ENCODE data around the gene PAQR8. TPM values are rescaled to one million over a fixed set of nuclear protein-coding genes. Genes with fewer than 3 reads are reported as not detected.
A peak's percentile ranks its signal among the peaks of the same experiment; 100 is the strongest.
"Not testable (repeated sequence)": the region's sequence is repeated elsewhere in the genome, so short reads cannot be mapped to it uniquely, and the experiment has no call there.

Gene PAQR8
- total RNA-seq, 1 experiment from 2014 or later: 0.44 TPM

DNA sequence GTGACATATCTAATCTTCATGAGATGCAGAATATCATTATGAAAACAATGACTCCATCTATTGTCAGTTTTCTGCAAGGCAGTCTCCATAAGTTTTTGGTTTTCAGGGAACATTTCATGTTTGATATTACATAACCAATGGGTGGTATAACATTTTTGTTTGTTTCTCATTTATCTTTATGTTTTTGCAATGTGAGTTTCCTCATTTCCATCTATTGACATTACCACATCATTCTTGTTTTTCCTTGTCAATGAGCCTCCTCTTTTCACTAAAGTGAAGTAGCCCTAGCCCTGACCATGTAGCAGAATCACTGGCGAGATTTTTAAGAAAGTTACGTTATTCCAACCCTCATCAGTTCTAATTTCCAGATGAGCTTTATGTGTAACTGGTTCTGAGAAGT is 62.6 kb downstream of the PAQR8 start:
- Histone ChIP-seq H3K36me3 (ENCODE audit: low read depth, low read length) (no peaks in the 10 kb centered on the region), H3K9ac (ENCODE audit: low read length) (no peak overlapping the region), H3K9me3 (ENCODE audit: low read length) (no peaks in the 10 kb centered on the region), H3K27me3 (ENCODE audit: low read length) (no peaks in the 10 kb centered on the region), H2AFZ (ENCODE audit: low read length) (no peak overlapping the region), H3K79me2 (ENCODE audit: low read length) (peaks cover 13% of the 10 kb centered on the region), H3F3A (ENCODE audit: low read length, unreplicated experiment) (no peaks in the 10 kb centered on the region), H3K27ac (ENCODE audit: low read length) (no peak overlapping the region), H3K4me3 (ENCODE audit: low read length) (no peak overlapping the region; the same call in 1 of the 2 replicates), H3K4me2 (ENCODE audit: low read length) (peak overlapping the region; percentile 34), H4K20me1 (ENCODE audit: low read length) (no peaks in the 10 kb centered on the region), H3K9me2 (replicated peaks; ENCODE audit: low read length) (no peaks in the 10 kb centered on the region), H3K4me1 (ENCODE audit: insufficient read depth, low read length) (peaks cover 36% of the 10 kb centered on the region)
- no peak for DNase-seq
- no peak for ATAC-seq
- intact Hi-C loops (cut with micrococcal nuclease): loop anchor here (5.0 kb wide), 1 partner anchor 93 kb away; no protein-coding TSS in a partner anchor
- CTCF ChIA-PET: interaction anchor here (0.5 kb wide), 1 partner anchor 17 kb away, joined by 19 read pairs; no protein-coding TSS in a partner anchor
- BruUV-seq (replicated peaks): no TSS peak
- POLR2A ChIA-PET (ENCODE audit: unreplicated experiment): no interaction called here
- no peak for TF ChIP-seq EZH2phosphoT487 (IDR thresholded peaks at IDR 0.05; ENCODE audit: borderline replicate concordance, low read length)
- TF ChIP-seq, protein P1, sequence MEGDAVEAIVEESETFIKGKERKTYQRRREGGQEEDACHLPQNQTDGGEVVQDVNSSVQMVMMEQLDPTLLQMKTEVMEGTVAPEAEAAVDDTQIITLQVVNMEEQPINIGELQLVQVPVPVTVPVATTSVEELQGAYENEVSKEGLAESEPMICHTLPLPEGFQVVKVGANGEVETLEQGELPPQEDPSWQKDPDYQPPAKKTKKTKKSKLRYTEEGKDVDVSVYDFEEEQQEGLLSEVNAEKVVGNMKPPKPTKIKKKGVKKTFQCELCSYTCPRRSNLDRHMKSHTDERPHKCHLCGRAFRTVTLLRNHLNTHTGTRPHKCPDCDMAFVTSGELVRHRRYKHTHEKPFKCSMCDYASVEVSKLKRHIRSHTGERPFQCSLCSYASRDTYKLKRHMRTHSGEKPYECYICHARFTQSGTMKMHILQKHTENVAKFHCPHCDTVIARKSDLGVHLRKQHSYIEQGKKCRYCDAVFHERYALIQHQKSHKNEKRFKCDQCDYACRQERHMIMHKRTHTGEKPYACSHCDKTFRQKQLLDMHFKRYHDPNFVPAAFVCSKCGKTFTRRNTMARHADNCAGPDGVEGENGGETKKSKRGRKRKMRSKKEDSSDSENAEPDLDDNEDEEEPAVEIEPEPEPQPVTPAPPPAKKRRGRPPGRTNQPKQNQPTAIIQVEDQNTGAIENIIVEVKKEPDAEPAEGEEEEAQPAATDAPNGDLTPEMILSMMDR (conservative IDR thresholded peaks at IDR 0.05; ENCODE audit: low read depth, low read length): 0 out of 2 replicates have a peak, but pooled peaks have one; percentile 32

DNA sequence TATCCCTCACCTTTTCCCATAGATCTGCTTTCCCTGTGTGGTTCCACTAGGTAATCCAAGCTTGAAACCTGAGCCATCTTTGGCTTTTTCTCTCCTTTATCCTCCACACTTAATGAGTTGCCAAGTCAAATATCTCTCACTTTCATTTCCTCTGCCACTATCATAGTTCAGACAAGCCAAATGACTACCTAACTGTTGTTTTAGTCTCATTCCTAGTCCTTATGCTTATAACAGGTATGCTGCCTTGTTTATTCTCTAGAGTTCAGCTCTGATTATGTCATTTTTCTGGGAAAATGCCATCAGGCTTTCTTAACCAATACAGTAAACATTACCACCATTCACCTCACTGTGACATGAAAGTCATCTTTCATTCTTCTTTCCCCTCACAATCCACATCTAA is 64.7 kb downstream of the PAQR8 start:
- no peak overlapping the region for H2AFZ ChIP-seq (ENCODE audit: low read length)
- H4K20me1 ChIP-seq (ENCODE audit: low read length): no peaks in the 10 kb centered on the region
- DNase-seq (peak; percentile 18), ATAC-seq (no peak; the same call in 1 of the 2 replicates)
- ChIA-PET CTCF (no interaction called here), POLR2A (ENCODE audit: unreplicated experiment) (no interaction called here)
- no peak overlapping the region for H3K4me2 ChIP-seq (ENCODE audit: low read length)
- no peaks in the 10 kb centered on the region for H3F3A ChIP-seq (ENCODE audit: low read length, unreplicated experiment)
- peaks cover 6% of the 10 kb centered on the region for H3K79me2 ChIP-seq (ENCODE audit: low read length)
- H3K4me3 ChIP-seq (ENCODE audit: low read length): no peak overlapping the region
- BruUV-seq (replicated peaks): no TSS peak
- H3K9me3 ChIP-seq (ENCODE audit: low read length): no peaks in the 10 kb centered on the region
- intact Hi-C loops (cut with micrococcal nuclease): no loop called here
- TF ChIP-seq, protein P1 (conservative IDR thresholded peaks at IDR 0.05; ENCODE audit: low read depth, low read length): no peak
- no peak for TF ChIP-seq EZH2 (IDR thresholded peaks at IDR 0.05; ENCODE audit: low read length, unreplicated experiment)
- TF ChIP-seq EZH2phosphoT487 (IDR thresholded peaks at IDR 0.05; ENCODE audit: borderline replicate concordance, low read length): no peak
- H3K27me3 ChIP-seq (ENCODE audit: low read length): no peaks in the 10 kb centered on the region
- H3K36me3 ChIP-seq (ENCODE audit: low read depth, low read length): no peaks in the 10 kb centered on the region
- peaks cover 27% of the 10 kb centered on the region for H3K4me1 ChIP-seq (ENCODE audit: insufficient read depth, low read length)
- no peak overlapping the region for H3K9ac ChIP-seq (ENCODE audit: low read length)
- H3K9me2 ChIP-seq (replicated peaks; ENCODE audit: low read length): no peaks in the 10 kb centered on the region
- no peak overlapping the region for H3K27ac ChIP-seq (ENCODE audit: low read length)

DNA sequence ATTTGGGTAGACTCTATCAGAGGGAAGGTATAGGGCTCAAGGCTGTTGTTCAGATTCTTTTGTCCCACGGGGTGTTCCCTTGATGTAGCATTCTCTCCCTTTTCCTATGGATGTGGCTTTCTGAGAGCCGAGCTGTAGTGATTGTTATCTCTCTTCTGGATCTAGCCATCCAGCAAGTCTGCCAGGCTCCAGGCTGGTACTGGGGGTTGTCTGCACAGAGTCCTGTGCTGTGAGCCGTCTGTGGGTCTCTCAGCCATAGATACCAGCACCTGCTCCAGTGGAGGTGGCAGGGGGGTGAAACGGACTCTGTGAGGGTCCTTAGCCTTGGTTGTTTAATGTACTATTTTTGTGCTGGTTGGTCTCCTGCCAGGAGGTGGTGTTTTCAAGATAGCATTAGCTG is 71.3 kb downstream of the PAQR8 start:
- POLR2A ChIA-PET (ENCODE audit: unreplicated experiment); BruUV-seq (replicated peaks); H3K9me3 ChIP-seq (ENCODE audit: low read length); H3K9ac ChIP-seq (ENCODE audit: low read length); intact Hi-C loops (cut with micrococcal nuclease); ATAC-seq; H3K79me2 ChIP-seq (ENCODE audit: low read length); DNase-seq; H3F3A ChIP-seq (ENCODE audit: low read length, unreplicated experiment); H3K4me3 ChIP-seq (ENCODE audit: low read length); CTCF ChIA-PET; H3K27ac ChIP-seq (ENCODE audit: low read length); H3K4me1 ChIP-seq (ENCODE audit: insufficient read depth, low read length); H2AFZ ChIP-seq (ENCODE audit: low read length); H4K20me1 ChIP-seq (ENCODE audit: low read length); H3K4me2 ChIP-seq (ENCODE audit: low read length); H3K9me2 ChIP-seq (replicated peaks; ENCODE audit: low read length); H3K27me3 ChIP-seq (ENCODE audit: low read length); H3K36me3 ChIP-seq (ENCODE audit: low read depth, low read length): not testable (repeated sequence)

All from PC-3 (cell line).